D721Med (cell line): ENCODE data around the gene LRSAM1.

ENCODE experiments used
- DNase-seq: peaks from one replicate; pipeline ENCODE4 v3.0.0; 2011; ENCODE audit warnings: low spot score; ENCODE audit not compliant: insufficient read length
- FAIRE-seq: peaks from 2 replicates; lab custom pipeline; 2011; peaks lifted over from hg19 to GRCh38; lab: Jason Lieb, UNC
- CTCF ChIP-seq: IDR thresholded peaks from 2 replicates; pipeline ENCODE4 v1.5.1; 2012; ENCODE audit warnings: mild to moderate bottlenecking, control low read depth; ENCODE audit not compliant: insufficient read depth; ENCODE audit errors: missing control alignments

The LRSAM1 gene

GRCh38 chr9:127548352-127548881 is 97.1 kb downstream of the LRSAM1 start:
- no peak for FAIRE-seq
- no peak for TF ChIP-seq CTCF
- DNase-seq, result no peak

DNA sequence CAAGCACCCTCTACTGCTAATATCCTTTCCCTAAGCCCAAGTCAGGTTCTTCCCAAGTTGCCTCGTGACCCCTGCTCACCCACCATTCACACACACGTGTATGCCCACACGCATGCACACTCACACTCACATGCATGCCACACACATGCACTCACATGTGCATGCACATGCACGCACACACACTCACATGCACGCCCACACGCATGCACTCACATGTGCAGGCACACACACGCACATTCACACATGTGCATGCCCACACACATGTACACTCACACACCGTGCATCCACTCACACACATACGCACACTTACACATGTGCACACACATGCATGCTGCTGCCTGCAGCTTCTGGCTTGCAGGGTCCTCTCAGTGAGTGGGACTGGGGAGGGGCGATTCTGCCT is 97.9 kb downstream of the LRSAM1 start:
- FAIRE-seq (no peak), DNase-seq (no peak)
- TF ChIP-seq CTCF, result no peak

DNA sequence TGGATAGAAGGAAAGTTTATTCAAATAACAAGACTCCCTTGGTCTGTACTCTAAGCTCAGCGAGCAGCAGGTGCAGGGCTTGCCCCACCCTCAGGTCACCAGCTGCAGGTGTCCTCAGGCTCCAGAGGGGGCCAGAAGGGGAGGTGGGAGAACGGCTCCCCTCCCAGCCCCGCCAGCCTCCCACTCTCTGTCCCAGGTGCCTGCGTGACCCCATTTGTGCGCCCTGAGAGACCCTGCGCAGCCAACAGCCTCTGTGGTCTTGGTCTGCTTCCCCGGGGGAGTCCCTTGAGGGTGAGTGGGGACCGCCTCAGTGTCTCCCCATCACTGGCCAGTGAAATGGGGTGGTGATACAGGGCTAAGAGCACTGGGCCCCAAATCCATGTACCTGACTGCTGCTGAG is 98.4 kb downstream of the LRSAM1 start:
- no peak for TF ChIP-seq CTCF
- no peak for FAIRE-seq
- no peak for DNase-seq

- no peak for FAIRE-seq
- TF ChIP-seq CTCF, result no peak
- DNase-seq, result no peak
These were observed 99.0 kb downstream of the LRSAM1 start for GRCh38 chr9:127550282-127550681.

- FAIRE-seq (no peak), DNase-seq (no peak)
- no peak for TF ChIP-seq CTCF
These were observed 99.4 kb downstream of the LRSAM1 start for GRCh38 chr9:127550751-127551150.
